SK-N-SH treated with all-trans-retinoic acid at 6 μM for 48 hours (cell line): ENCODE data around the gene PDCD11.
A peak's percentile ranks its signal among the peaks of the same experiment; 100 is the strongest.

ENCODE experiments used
- ATAC-seq: fragments of 200-7000 bp; cut with Tn5 transposase; 3 replicates; pipeline ENCODE4 v1.9.1; 2020; ENCODE audit warnings: mild to moderate bottlenecking, moderate library complexity
- ARNTL ChIP-seq: fragments of 450-650 bp; formaldehyde crosslinking; IDR thresholded peaks from 2 replicates; pipeline ENCODE4 v1.5.0; 2020; ENCODE audit warnings: low read depth, mild to moderate bottlenecking, moderate library complexity, borderline replicate concordance
- BACH2 ChIP-seq: fragments of 250-450 bp; sonication (Bioruptor Pico); IDR thresholded peaks from 2 replicates; pipeline ENCODE4 v1.9.0; 2021; ENCODE audit warnings: mild to moderate bottlenecking, borderline replicate concordance
- CSDC2 ChIP-seq: fragments of 250-450 bp; sonication (Bioruptor Pico); IDR thresholded peaks from 2 replicates; pipeline ENCODE4 v1.5.0; 2020; ENCODE audit warnings: mild to moderate bottlenecking, moderate library complexity
- ESRRG ChIP-seq: fragments of 250-450 bp; sonication (Bioruptor Pico); IDR thresholded peaks from 2 replicates; pipeline ENCODE4 v1.6.1; 2021; ENCODE audit warnings: mild to moderate bottlenecking
- GLIS3 ChIP-seq: fragments of 250-450 bp; sonication (Bioruptor Pico); IDR thresholded peaks from 2 replicates; pipeline ENCODE4 v1.5.0; 2020; ENCODE audit warnings: mild to moderate bottlenecking, moderate library complexity
- ISL1 ChIP-seq: fragments of 250-450 bp; sonication (Bioruptor Pico); IDR thresholded peaks from 2 replicates; pipeline ENCODE4 v2.1.2; 2022; ENCODE audit warnings: mild to moderate bottlenecking, moderate library complexity
- OSR1 ChIP-seq: fragments of 250-450 bp; sonication (Bioruptor Pico); IDR thresholded peaks from 2 replicates; pipeline ENCODE4 v1.8.0; 2022; ENCODE audit warnings: moderate library complexity, mild to moderate bottlenecking, inconsistent platforms
- PATZ1 ChIP-seq: fragments of 250-450 bp; sonication (Bioruptor Pico); IDR thresholded peaks from 2 replicates; pipeline ENCODE4 v1.8.0; 2020; ENCODE audit warnings: mild to moderate bottlenecking, moderate library complexity, borderline replicate concordance
- PPARA ChIP-seq: fragments of 250-450 bp; sonication (Bioruptor Pico); IDR thresholded peaks from 2 replicates; pipeline ENCODE4 v1.5.0; 2020; ENCODE audit warnings: mild to moderate bottlenecking, borderline replicate concordance
- RARB ChIP-seq: fragments of 250-450 bp; sonication (Bioruptor Pico); IDR thresholded peaks from 2 replicates; pipeline ENCODE4 v1.8.0; 2021; ENCODE audit warnings: mild to moderate bottlenecking, moderate library complexity
- SNAI2 ChIP-seq: fragments of 250-450 bp; sonication (Bioruptor Pico); IDR thresholded peaks from 2 replicates; pipeline ENCODE4 v1.5.0; 2020; ENCODE audit warnings: mild to moderate bottlenecking, moderate library complexity
- TCF4 ChIP-seq: fragments of 250-450 bp; sonication (Bioruptor Pico); IDR thresholded peaks from 2 replicates; pipeline ENCODE4 v1.8.0; 2021; ENCODE audit warnings: mild to moderate bottlenecking, moderate library complexity, borderline replicate concordance
- TOX ChIP-seq: fragments of 250-450 bp; sonication (Bioruptor Pico); IDR thresholded peaks from 2 replicates; pipeline ENCODE4 v1.8.0; 2021; ENCODE audit warnings: mild to moderate bottlenecking, moderate library complexity, borderline replicate concordance
- ZFP3 ChIP-seq: fragments of 250-450 bp; sonication (Bioruptor Pico); IDR thresholded peaks from 2 replicates; pipeline ENCODE4 v1.5.0; 2020; ENCODE audit warnings: mild to moderate bottlenecking, moderate library complexity
- ZFP30 ChIP-seq: fragments of 450-650 bp; formaldehyde crosslinking; IDR thresholded peaks from 2 replicates; pipeline ENCODE4 v1.5.0; 2022; ENCODE audit warnings: mild to moderate bottlenecking, moderate library complexity
- ZNF565 ChIP-seq: fragments of 450-650 bp; formaldehyde crosslinking; conservative IDR thresholded peaks from 2 replicates; pipeline ENCODE4 v1.5.0; 2020; ENCODE audit warnings: low read depth, mild to moderate bottlenecking, moderate library complexity
- ZNF70 ChIP-seq: fragments of 450-650 bp; formaldehyde crosslinking; IDR thresholded peaks from 2 replicates; pipeline ENCODE4 v1.5.0; 2020; ENCODE audit warnings: mild to moderate bottlenecking, moderate library complexity
- TF ChIP-seq, protein P1 (sequence below): fragments of 250-450 bp; sonication (Bioruptor Pico); IDR thresholded peaks from 2 replicates; pipeline ENCODE4 v1.5.1; 2021; ENCODE audit warnings: mild to moderate bottlenecking, moderate library complexity
- TF ChIP-seq, protein P2 (sequence below): fragments of 250-450 bp; sonication (Bioruptor Pico); IDR thresholded peaks from 2 replicates; pipeline ENCODE4 v1.5.0; 2020; ENCODE audit warnings: mild to moderate bottlenecking, moderate library complexity

Gene PDCD11

DNA sequence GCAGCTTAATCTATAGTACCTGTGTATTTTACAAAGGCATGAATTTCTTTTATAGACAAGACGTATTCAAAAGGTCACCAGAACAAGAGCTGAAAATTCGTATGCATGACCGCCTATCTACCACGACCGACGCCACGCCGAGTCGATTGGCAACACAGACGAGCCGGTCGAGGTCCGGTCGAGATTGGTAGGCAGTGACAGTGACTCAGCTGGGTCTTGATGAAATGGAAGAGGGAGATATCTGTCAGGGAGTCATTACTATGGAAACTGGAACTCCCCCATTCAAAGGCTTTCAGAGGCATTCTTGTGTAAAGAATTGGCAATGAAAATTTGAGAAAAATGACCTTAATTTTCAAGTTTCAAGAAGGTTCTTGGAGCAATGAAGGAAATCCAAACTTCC, 2.2 kb upstream of the PDCD11 start (continued):
- TF ChIP-seq SNAI2 (no peak), GLIS3 (no peak), PATZ1 (CRISPR knock-in tag) (no peak)

- ATAC-seq = peak; percentile 28
- TF ChIP-seq TCF4 (CRISPR knock-in tag) (no peak), GLIS3 (no peak), PPARA (CRISPR knock-in tag) (no peak), ZNF70 (CRISPR knock-in tag) (no peak), ZFP3 (CRISPR knock-in tag) (no peak), ZFP30 (CRISPR knock-in tag) (no peak), ARNTL (CRISPR knock-in tag) (no peak), ZNF565 (CRISPR knock-in tag) (no peak), CSDC2 (CRISPR knock-in tag) (no peak)
- TF ChIP-seq, protein P1, sequence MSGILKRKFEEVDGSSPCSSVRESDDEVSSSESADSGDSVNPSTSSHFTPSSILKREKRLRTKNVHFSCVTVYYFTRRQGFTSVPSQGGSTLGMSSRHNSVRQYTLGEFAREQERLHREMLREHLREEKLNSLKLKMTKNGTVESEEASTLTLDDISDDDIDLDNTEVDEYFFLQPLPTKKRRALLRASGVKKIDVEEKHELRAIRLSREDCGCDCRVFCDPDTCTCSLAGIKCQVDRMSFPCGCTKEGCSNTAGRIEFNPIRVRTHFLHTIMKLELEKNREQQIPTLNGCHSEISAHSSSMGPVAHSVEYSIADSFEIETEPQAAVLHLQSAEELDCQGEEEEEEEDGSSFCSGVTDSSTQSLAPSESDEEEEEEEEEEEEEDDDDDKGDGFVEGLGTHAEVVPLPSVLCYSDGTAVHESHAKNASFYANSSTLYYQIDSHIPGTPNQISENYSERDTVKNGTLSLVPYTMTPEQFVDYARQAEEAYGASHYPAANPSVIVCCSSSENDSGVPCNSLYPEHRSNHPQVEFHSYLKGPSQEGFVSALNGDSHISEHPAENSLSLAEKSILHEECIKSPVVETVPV (CRISPR knock-in tag) = no peak
- TF ChIP-seq, protein P2, sequence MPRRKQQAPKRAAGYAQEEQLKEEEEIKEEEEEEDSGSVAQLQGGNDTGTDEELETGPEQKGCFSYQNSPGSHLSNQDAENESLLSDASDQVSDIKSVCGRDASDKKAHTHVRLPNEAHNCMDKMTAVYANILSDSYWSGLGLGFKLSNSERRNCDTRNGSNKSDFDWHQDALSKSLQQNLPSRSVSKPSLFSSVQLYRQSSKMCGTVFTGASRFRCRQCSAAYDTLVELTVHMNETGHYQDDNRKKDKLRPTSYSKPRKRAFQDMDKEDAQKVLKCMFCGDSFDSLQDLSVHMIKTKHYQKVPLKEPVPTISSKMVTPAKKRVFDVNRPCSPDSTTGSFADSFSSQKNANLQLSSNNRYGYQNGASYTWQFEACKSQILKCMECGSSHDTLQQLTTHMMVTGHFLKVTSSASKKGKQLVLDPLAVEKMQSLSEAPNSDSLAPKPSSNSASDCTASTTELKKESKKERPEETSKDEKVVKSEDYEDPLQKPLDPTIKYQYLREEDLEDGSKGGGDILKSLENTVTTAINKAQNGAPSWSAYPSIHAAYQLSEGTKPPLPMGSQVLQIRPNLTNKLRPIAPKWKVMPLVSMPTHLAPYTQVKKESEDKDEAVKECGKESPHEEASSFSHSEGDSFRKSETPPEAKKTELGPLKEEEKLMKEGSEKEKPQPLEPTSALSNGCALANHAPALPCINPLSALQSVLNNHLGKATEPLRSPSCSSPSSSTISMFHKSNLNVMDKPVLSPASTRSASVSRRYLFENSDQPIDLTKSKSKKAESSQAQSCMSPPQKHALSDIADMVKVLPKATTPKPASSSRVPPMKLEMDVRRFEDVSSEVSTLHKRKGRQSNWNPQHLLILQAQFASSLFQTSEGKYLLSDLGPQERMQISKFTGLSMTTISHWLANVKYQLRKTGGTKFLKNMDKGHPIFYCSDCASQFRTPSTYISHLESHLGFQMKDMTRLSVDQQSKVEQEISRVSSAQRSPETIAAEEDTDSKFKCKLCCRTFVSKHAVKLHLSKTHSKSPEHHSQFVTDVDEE = no peak
Measured at GRCh38 chr10:103395754-103396066, 716 bp upstream of the PDCD11 start.

DNA sequence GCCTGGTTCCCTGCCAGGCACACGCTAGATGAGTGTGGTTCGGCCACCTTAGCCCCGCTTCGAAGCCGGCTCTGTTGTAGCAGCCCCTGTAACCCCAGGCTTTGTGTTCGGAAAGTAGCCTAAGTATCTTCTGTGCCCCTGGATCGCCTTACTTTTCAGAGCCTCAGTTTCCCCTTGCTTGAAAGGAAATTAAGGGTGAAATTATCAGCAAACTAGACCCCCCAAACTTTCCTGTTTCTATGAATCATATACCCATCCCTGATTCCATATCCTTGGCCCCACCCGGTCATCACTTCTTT, 312 bp downstream of the PDCD11 start:
- ATAC-seq = no peak

More for the DNA sequence above, 312 bp downstream of the PDCD11 start:
- no peak for TF ChIP-seq ISL1
- no peak for TF ChIP-seq ESRRG
- no peak for TF ChIP-seq CSDC2 (CRISPR knock-in tag)
- no peak for TF ChIP-seq TOX
- TF ChIP-seq ZNF565 (CRISPR knock-in tag) = no peak
- TF ChIP-seq BACH2 (CRISPR knock-in tag) = no peak
- TF ChIP-seq, protein P1 (CRISPR knock-in tag) = no peak
- TF ChIP-seq, protein P2 = no peak
- TF ChIP-seq RARB (CRISPR knock-in tag) = no peak
- no peak for TF ChIP-seq ZNF70 (CRISPR knock-in tag)
- TF ChIP-seq OSR1 (CRISPR knock-in tag) = no peak
- TF ChIP-seq ZFP30 (CRISPR knock-in tag) = no peak
- no peak for TF ChIP-seq SNAI2
- no peak for TF ChIP-seq TCF4 (CRISPR knock-in tag)
- TF ChIP-seq PPARA (CRISPR knock-in tag) = no peak
